Stimulated activated CD4-positive, alpha-beta T cell treated with anti-CD3 and anti-CD28 coated beads, Interleukin-2, amount 100 ng/mL, for 4 hours (primary cell): ENCODE data around the gene CDHR5.
"Not testable (repeated sequence)": the region's sequence is repeated elsewhere in the genome, so short reads cannot be mapped to it uniquely, and the experiment has no call there.

Experiments
- DNase-seq: peaks from one replicate; pipeline ENCODE4 v3.0.0-alpha.2; 2020; ENCODE audit warnings: low read depth

CDHR5 gene

GRCh38 chr11:624705-625635 lies at the start of gene CDHR5:
TSS of gene CDHR5 (minus strand) at chr11:624955. CDS start at chr11:624902, 53 bp downstream.
- no peak for DNase-seq

- DNase-seq, result no peak
Measured at GRCh38 chr11:674406-674805, 49.7 kb upstream of the CDHR5 start.

GRCh38 chr11:673866-674265 lies 49.1 kb upstream of the CDHR5 start:
- no peak for DNase-seq

- no peak for DNase-seq
Measured at GRCh38 chr11:665704-666281, 41.0 kb upstream of the CDHR5 start.

GRCh38 chr11:665062-665703 lies 40.4 kb upstream of the CDHR5 start:
- DNase-seq, result no peak

GRCh38 chr11:662689-663274 lies 38.0 kb upstream of the CDHR5 start:
- DNase-seq, result no peak

GRCh38 chr11:660681-661444 lies 36.1 kb upstream of the CDHR5 start:
- DNase-seq, result no peak

GRCh38 chr11:660281-660680 lies 35.5 kb upstream of the CDHR5 start:
- DNase-seq, result no peak

GRCh38 chr11:659532-660085 lies 34.9 kb upstream of the CDHR5 start:
- no peak for DNase-seq

- DNase-seq, result no peak
Measured at GRCh38 chr11:657691-658126, 33.0 kb upstream of the CDHR5 start.

GRCh38 chr11:656866-657265 lies 32.1 kb upstream of the CDHR5 start:
- DNase-seq, result no peak

GRCh38 chr11:656426-656825 lies 31.7 kb upstream of the CDHR5 start:
- DNase-seq, result no peak

GRCh38 chr11:655036-655726 lies 30.4 kb upstream of the CDHR5 start:
- no peak for DNase-seq

- DNase-seq, result not testable (repeated sequence)
Measured at GRCh38 chr11:654444-654843, 29.7 kb upstream of the CDHR5 start.

- no peak for DNase-seq
Measured at GRCh38 chr11:653837-654236, 29.1 kb upstream of the CDHR5 start.

- DNase-seq, result not testable (repeated sequence)
Measured at GRCh38 chr11:653136-653535, 28.4 kb upstream of the CDHR5 start.

- DNase-seq, result no peak
Measured at GRCh38 chr11:650482-650881, 25.7 kb upstream of the CDHR5 start.

- not testable (repeated sequence) for DNase-seq
Measured at GRCh38 chr11:647672-648158, 23.0 kb upstream of the CDHR5 start.

GRCh38 chr11:646214-646613 lies 21.5 kb upstream of the CDHR5 start:
- DNase-seq, result no peak

GRCh38 chr11:645536-645935 lies 20.8 kb upstream of the CDHR5 start:
- DNase-seq, result no peak
